GM18951 (cell line): Measurements from ENCODE around the gene FAM227B.
"Not testable (repeated sequence)": the region's sequence is repeated elsewhere in the genome, so short reads cannot be mapped to it uniquely, and the experiment has no call there.

Experiments used
- POLR2A ChIP-seq: IDR thresholded peaks from 4 replicates; pipeline ENCODE4 v1.6.1; 2011; ENCODE audit warnings: mild to moderate bottlenecking; ENCODE audit not compliant: insufficient read length, insufficient read depth; ENCODE audit errors: extremely low read depth
- in situ Hi-C: fragments of 300-500 bp; cut with MboI; formaldehyde crosslinking; loops from one replicate; pipeline ENCODE4 v1.12.0; 2022; ENCODE audit warnings: low sequenced_read_pairs, mixed read lengths, inconsistent platforms; ENCODE audit not compliant: unreplicated experiment

The FAM227B gene

DNA sequence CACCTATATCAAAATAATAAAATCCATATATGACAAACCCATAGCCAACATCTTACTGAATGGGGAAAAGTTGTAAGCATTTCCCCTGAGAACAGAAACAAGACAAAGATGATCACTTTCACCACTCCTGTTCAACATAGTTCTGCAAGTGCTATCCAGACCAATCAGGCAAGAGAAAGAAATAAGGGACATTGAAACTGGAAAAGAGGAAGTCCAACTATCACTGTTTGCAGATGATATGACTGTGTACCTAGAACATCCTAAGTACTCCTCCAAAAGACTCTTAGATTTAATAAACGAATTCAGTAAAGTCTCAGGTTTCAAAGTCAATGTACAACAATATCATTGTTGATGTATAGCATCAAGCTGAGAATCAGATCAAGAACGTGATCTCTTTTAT lies 233.1 kb downstream of the FAM227B start:
- in situ Hi-C loops: no loop called here
- no peak for TF ChIP-seq POLR2A

DNA sequence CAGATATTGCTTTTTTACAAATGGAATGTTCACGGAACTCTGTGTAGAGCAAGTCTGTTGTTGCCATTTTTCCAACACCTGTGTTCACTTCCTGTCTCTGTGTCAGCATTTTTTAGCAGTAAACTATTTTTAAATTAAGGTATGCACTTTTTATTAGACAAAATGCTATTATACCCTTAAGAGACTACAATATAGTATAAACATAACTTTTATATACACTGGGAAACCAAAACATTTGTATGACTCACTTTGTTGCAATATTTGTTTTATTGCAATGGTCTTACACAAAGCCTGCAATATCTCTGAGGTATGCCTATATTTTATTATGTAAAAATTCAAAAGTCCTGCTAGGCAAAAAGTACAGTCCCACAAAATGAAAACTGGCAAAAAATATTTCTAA lies 237.4 kb downstream of the FAM227B start:
- in situ Hi-C loops: no loop called here
- no peak for TF ChIP-seq POLR2A

DNA sequence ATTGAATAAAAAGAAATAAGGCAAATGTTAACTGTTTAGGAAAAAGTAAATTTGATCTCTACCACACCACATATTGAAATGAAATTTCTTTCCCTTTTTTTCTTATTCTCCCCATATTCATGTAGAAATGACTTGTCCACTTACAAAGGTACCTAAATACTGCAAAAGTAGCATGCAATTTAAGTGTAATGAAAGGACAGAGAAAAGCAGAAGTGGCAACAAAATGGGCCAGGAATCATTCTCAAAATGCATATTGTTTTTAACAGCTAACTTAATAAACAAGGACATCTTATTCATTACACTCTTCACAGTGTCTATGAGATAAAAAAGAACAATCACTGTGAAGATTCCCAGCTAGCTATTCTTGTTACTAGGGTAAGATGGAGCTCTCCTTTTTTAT lies 238.2 kb downstream of the FAM227B start:
- in situ Hi-C loops: no loop called here
- TF ChIP-seq POLR2A: no peak

DNA sequence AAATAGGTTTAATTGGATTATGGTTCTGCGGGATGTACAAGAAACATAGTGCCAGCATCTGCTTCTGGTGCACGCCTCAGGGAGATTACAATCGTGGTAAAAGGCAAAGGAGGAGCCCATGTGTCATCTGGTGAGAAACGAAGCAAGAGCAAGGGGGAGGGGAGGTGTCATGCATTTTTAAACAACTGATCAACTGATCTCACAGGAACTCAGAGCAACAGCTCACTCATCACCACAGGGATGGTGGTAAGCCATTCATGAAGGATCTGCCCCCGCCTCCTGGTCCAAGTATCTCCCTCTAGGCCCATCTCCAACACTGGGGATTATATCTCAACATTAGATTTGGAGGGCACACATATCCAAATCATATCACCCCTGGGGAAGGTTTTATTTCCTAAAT lies 239.7 kb downstream of the FAM227B start:
- in situ Hi-C loops: no loop called here
- no peak for TF ChIP-seq POLR2A

DNA sequence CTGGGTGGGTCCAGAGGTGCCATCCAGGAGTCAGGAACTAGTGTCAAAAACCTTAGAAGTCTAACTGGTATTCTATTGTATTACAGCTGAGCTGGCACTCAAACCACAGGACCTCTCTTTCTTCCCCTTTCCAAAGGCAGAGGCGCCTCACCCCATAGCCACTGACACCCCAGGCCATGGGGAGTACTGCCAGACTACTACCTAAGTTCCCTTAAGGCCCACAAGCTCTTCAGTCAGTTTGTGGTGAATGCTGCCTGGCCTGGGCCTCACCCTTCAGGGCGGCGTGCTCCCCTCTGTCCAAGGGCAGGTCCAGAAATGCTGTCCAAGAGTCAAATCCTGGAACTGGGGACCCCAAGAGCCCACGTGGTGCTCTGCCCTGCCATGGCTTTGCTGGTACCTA lies 240.6 kb downstream of the FAM227B start:
- in situ Hi-C loops: no loop called here

DNA sequence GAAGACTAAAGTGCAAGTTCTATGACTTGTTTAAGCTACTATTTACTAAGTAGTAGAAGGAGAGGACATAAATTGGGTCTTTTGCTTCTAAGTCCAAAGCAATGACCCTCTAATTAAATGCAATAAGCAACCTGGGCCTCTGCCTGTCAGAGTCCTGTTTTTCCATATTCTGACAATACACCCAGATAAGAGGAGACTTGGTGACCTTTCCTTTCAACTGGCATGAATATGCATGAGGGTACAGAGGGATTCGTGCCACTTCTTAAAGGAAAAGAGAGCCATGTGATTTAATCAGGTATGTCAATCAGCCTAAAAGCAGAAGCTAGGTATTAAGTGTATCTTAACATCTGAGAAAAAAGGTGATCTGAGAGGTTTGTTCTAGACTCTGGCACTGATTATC lies 248.3 kb downstream of the FAM227B start:
- in situ Hi-C loops: no loop called here
- no peak for TF ChIP-seq POLR2A

More for the DNA sequence above, 240.6 kb downstream of the FAM227B start:
- TF ChIP-seq POLR2A: no peak

DNA sequence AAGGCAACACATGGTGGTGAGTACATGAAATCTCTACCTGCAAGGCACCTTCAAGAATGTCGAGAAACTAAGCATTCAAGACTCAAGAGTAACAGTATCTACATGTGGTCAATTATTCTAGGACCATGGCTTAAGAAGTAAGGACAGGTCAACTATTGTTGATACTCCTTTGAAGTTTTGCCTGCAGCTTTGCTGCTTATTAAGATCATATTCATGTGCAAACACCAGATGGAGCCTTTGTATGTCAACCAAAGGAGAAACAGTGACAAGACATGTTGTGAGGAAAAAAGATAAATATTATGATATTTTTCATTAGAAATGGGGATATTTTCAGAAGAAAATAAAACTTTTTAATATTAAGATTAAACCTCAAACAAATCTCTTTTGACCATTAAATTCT lies 249.8 kb downstream of the FAM227B start:
- no peak for TF ChIP-seq POLR2A
- in situ Hi-C loops: no loop called here

DNA sequence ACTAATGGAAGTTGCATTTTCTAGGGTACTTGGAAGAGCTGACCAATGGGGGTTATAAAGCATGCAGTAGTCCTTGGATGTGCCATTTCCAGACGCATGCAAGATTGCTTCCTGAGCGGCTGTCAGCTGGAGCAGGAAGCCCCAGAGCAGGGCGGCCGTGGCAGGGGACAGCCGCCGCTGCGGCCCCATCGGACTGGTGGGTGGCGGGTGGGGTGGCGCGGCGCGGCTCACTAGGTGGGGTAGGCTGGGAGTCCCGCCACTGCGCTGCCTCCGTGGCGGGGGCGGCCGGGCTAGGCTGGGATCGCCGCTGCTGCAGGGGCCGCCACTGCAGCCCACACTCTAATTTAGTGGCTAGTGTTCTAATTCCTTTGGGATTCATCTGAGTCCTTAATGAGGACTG lies 254.1 kb downstream of the FAM227B start:
- in situ Hi-C loops: no loop called here
- TF ChIP-seq POLR2A: no peak

DNA sequence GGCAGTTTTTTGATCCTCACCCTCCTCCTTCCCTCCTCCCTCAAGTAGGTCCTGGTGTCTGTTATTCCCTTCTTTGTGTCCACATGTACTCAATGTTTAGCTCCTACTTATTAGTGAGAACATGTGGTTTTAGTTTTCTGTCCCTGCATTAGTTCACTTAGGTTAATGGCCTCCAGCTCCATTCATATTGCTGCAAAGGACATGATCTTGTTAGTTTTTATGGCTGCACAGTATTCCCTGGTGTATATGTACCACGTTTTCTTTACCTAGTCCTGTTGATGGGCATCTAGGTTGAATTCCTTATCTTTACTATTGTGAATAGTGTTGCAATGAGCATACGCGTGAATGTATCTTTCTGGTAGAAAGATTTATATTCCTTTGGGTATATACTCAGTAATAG lies 259.2 kb downstream of the FAM227B start:
- in situ Hi-C loops: no loop called here

DNA sequence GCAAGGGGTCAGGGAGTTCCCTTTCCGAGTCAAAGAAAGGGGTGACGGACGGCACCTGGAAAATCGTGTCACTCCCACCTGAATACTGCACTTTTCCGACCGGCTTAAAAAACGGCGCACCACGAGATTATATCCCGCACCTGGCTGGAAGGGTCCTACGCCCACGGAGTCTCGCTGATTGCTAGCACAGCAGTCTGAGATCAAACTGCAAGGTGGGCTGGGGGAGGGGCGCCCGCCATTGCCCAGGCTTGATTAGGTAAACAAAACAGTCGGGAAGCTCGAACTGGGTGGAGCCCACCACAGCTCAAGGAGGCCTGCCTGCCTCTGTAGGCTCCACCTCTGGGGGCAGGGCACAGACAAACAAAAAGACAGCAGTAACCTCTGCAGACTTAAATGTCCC lies 266.2 kb downstream of the FAM227B start:
- in situ Hi-C loops: not testable (repeated sequence)

More for the DNA sequence above, 259.2 kb downstream of the FAM227B start:
- TF ChIP-seq POLR2A: no peak

DNA sequence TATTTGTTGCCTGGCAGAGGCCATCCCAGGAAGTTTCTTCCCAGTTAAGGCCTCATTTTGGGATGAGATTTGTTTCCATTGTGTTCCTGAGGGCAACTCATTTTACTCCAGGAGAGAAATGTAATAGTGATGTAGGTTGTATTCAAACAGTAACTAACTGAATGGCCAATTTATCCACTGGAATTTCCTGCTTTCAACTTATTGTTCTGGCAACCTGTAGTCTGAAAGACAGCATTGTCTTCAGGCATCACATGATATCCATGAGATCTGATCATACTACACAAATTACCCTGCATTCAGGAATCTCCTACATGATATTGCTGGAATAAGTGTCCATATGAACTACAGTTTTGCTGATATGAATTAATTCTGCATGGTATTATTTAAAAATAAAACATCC lies 277.1 kb downstream of the FAM227B start:
- TF ChIP-seq POLR2A: no peak
- in situ Hi-C loops: no loop called here

DNA sequence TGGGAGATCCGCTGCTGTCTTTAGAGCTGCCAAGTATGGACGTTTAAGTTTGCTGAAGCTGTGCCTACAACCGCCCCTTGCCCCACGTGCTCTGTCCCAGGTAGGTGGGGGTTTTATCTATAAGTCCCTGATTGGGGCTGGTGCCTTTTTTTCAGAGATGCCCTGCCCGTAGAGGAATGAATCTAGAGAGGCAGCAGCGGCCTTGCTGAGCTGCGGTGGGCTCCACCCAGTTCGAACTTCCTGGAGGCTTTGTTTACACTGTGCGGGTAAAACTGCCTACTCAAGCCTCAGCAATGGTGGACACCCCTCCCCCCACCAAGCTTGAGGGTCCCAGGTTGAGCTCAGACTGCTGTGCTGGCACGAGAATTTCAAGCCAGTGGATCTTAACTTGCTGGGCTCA lies 281.0 kb downstream of the FAM227B start:
- in situ Hi-C loops: no loop called here
- no peak for TF ChIP-seq POLR2A

DNA sequence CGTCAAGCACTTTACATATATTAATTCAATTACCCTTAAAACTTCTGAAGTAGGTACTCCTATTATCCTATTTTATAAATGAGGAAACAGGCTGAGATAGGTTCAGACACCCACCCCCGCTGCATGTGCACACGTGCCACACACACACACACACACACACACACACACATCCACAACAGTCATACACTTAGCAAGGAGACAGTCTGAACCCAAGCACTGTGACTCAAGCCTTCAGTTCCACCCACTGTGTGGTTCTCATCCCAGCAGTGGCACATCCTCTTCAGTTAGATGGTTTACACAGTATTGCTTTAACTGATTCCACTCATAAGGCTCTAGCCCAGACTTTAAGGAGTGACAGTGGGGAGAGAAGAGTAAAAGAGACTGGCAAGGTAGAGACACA lies 288.7 kb downstream of the FAM227B start:
- in situ Hi-C loops: no loop called here
- no peak for TF ChIP-seq POLR2A

DNA sequence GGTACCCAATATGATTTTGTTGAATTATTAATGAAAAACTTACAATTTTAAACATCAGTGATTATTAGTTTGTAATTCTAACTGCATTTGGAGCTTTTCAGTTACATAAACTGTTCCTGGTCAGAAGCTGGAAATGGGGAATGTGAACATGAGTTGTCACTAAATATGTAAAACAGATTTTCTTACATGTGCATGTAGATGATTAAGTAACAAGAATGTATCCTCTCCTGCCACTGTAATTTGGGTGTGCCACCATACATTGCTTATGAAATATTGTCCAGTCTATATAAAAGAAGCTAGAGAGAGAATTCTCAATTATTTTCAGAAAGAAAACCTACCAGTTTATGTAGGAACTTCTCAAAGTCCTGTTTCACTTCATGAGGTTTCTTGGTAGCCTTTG lies 289.2 kb downstream of the FAM227B start:
- in situ Hi-C loops: no loop called here
- TF ChIP-seq POLR2A: no peak

DNA sequence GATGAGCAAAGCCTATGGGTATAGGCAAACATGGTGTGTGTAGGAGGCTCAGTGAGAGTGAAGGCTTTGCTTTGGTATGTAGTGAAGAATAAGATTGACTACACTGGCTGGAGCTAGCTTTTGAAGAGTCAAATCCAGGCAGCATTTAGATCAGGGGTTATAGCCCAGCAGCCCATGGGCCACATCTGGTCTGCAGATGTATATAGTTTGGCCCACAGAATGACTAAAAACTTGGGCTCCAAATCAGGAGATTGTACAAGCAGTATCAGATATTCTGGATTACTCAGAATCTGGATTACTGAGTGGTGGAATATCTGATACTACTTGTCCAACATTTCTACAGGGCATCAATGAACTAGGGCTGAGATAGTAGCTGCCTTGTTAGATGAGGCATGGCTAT lies 290.5 kb downstream of the FAM227B start:
- in situ Hi-C loops: no loop called here
- TF ChIP-seq POLR2A: no peak
